ENCODE measurements around the gene ARFGEF3. TPM values are rescaled to one million over a fixed set of nuclear protein-coding genes. Genes with fewer than 3 reads are reported as not detected.

ARFGEF3 gene
- total RNA-seq, 1 donor from 2014 or later = 0.08 TPM

- no peaks in the 10 kb centered on the region for H3K9me3 Mint-ChIP-seq (ENCODE audit: unreplicated experiment)
- peaks cover 13% of the 10 kb centered on the region for H3K4me1 Mint-ChIP-seq (ENCODE audit: unreplicated experiment)
- H3K4me3 Mint-ChIP-seq (ENCODE audit: unreplicated experiment) = peak overlapping the region; percentile 73
- no peak for TF ChIP-seq CTCF (IDR thresholded peaks at IDR 0.05)
- no peaks in the 10 kb centered on the region for H3K36me3 Mint-ChIP-seq (ENCODE audit: unreplicated experiment)
- peaks cover 67% of the 10 kb centered on the region for H3K27me3 Mint-ChIP-seq (ENCODE audit: unreplicated experiment)
- DNase-seq (ENCODE audit: extremely low spot score, unreplicated experiment) = no peak
- H3K27ac Mint-ChIP-seq (ENCODE audit: unreplicated experiment) = no peak overlapping the region
These were observed 1.3 kb downstream of the ARFGEF3 start for GRCh38 chr6:138162955-138163575.

- H3K27me3 Mint-ChIP-seq (ENCODE audit: unreplicated experiment) = peaks cover 29% of the 10 kb centered on the region
- H3K4me1 Mint-ChIP-seq (ENCODE audit: unreplicated experiment) = no peaks in the 10 kb centered on the region
- no peak for DNase-seq (ENCODE audit: extremely low spot score, unreplicated experiment)
- H3K36me3 Mint-ChIP-seq (ENCODE audit: unreplicated experiment) = no peaks in the 10 kb centered on the region
- peaks cover 20% of the 10 kb centered on the region for H3K9me3 Mint-ChIP-seq (ENCODE audit: unreplicated experiment)
- no peak overlapping the region for H3K4me3 Mint-ChIP-seq (ENCODE audit: unreplicated experiment)
- no peak for TF ChIP-seq CTCF (IDR thresholded peaks at IDR 0.05)
- H3K27ac Mint-ChIP-seq (ENCODE audit: unreplicated experiment) = no peak overlapping the region
These were observed 13.9 kb downstream of the ARFGEF3 start for GRCh38 chr6:138175596-138175995.

- TF ChIP-seq CTCF (IDR thresholded peaks at IDR 0.05) = no peak
- Mint-ChIP-seq H3K36me3 (ENCODE audit: unreplicated experiment) (no peaks in the 10 kb centered on the region), H3K4me1 (ENCODE audit: unreplicated experiment) (no peaks in the 10 kb centered on the region), H3K4me3 (ENCODE audit: unreplicated experiment) (no peak overlapping the region), H3K27ac (ENCODE audit: unreplicated experiment) (no peak overlapping the region), H3K9me3 (ENCODE audit: unreplicated experiment) (peaks cover 20% of the 10 kb centered on the region), H3K27me3 (ENCODE audit: unreplicated experiment) (peaks cover 27% of the 10 kb centered on the region)
- no peak for DNase-seq (ENCODE audit: extremely low spot score, unreplicated experiment)
These were observed 15.0 kb downstream of the ARFGEF3 start for GRCh38 chr6:138176652-138177232.

- H3K36me3 Mint-ChIP-seq (ENCODE audit: unreplicated experiment) = no peaks in the 10 kb centered on the region
- H3K4me1 Mint-ChIP-seq (ENCODE audit: unreplicated experiment) = no peaks in the 10 kb centered on the region
- peaks cover 7% of the 10 kb centered on the region for H3K9me3 Mint-ChIP-seq (ENCODE audit: unreplicated experiment)
- no peak for DNase-seq (ENCODE audit: extremely low spot score, unreplicated experiment)
- TF ChIP-seq CTCF (IDR thresholded peaks at IDR 0.05) = no peak
- H3K27me3 Mint-ChIP-seq (ENCODE audit: unreplicated experiment) = peaks cover 25% of the 10 kb centered on the region
- H3K4me3 Mint-ChIP-seq (ENCODE audit: unreplicated experiment) = no peak overlapping the region
- no peak overlapping the region for H3K27ac Mint-ChIP-seq (ENCODE audit: unreplicated experiment)
These were observed 21.4 kb downstream of the ARFGEF3 start for GRCh38 chr6:138182939-138183789.

- H3K4me3 Mint-ChIP-seq (ENCODE audit: unreplicated experiment) = no peak overlapping the region
- DNase-seq (ENCODE audit: extremely low spot score, unreplicated experiment) = no peak
These were observed 22.0 kb downstream of the ARFGEF3 start for GRCh38 chr6:138183790-138184134.

More at GRCh38 chr6:138183790-138184134, 22.0 kb downstream of the ARFGEF3 start:
- no peak for TF ChIP-seq CTCF (IDR thresholded peaks at IDR 0.05)
- Mint-ChIP-seq H3K36me3 (ENCODE audit: unreplicated experiment) (no peaks in the 10 kb centered on the region), H3K27ac (ENCODE audit: unreplicated experiment) (no peak overlapping the region), H3K9me3 (ENCODE audit: unreplicated experiment) (peaks cover 3% of the 10 kb centered on the region), H3K27me3 (ENCODE audit: unreplicated experiment) (peaks cover 28% of the 10 kb centered on the region), H3K4me1 (ENCODE audit: unreplicated experiment) (no peaks in the 10 kb centered on the region)

All from osteocyte (in vitro differentiated cells).